Measurements from ENCODE around the gene EP400.
"Not testable (repeated sequence)": the region's sequence is repeated elsewhere in the genome, so short reads cannot be mapped to it uniquely, and the experiment has no call there.

EP400 gene

GRCh38 chr12:132102297-132102696 lies 152.6 kb downstream of the EP400 start:
- DNase-seq: no peak

GRCh38 chr12:132103072-132103471 lies 153.3 kb downstream of the EP400 start:
- DNase-seq: not testable (repeated sequence)

GRCh38 chr12:132103542-132104308 lies 154.0 kb downstream of the EP400 start:
- no peak for DNase-seq

GRCh38 chr12:132105467-132105866 lies 155.7 kb downstream of the EP400 start:
- no peak for DNase-seq

- no peak for DNase-seq
Observed at GRCh38 chr12:132106921-132107320, 157.2 kb downstream of the EP400 start.

- DNase-seq: no peak
Observed at GRCh38 chr12:132108211-132108832, 158.6 kb downstream of the EP400 start.

- DNase-seq: no peak
Observed at GRCh38 chr12:132109741-132110140, 160.0 kb downstream of the EP400 start.

- no peak for DNase-seq
Observed at GRCh38 chr12:132110677-132111076, 160.9 kb downstream of the EP400 start.

- DNase-seq: no peak
Observed at GRCh38 chr12:132111654-132112304, 162.0 kb downstream of the EP400 start.

GRCh38 chr12:132114667-132115066 lies 164.9 kb downstream of the EP400 start:
- DNase-seq: no peak

- DNase-seq: no peak
Observed at GRCh38 chr12:132115500-132115899, 165.8 kb downstream of the EP400 start.

- DNase-seq: no peak
Observed at GRCh38 chr12:132116709-132117557, 167.2 kb downstream of the EP400 start.

- DNase-seq: no peak
Observed at GRCh38 chr12:132117558-132117875, 167.8 kb downstream of the EP400 start.

GRCh38 chr12:132118876-132119275 lies 169.1 kb downstream of the EP400 start:
- no peak for DNase-seq

- no peak for DNase-seq
Observed at GRCh38 chr12:132121283-132121682, 171.5 kb downstream of the EP400 start.

GRCh38 chr12:132123970-132124765 lies 174.4 kb downstream of the EP400 start:
- no peak for DNase-seq

GRCh38 chr12:132124766-132125425 lies 175.2 kb downstream of the EP400 start:
- DNase-seq: no peak

GRCh38 chr12:132125736-132126135 lies 176.0 kb downstream of the EP400 start:
- no peak for DNase-seq

- no peak for DNase-seq
Observed at GRCh38 chr12:132127041-132127440, 177.3 kb downstream of the EP400 start.

- no peak for DNase-seq
Observed at GRCh38 chr12:132129007-132129406, 179.3 kb downstream of the EP400 start.

- DNase-seq: no peak
Observed at GRCh38 chr12:132130690-132131089, 180.9 kb downstream of the EP400 start.
